Esophagus muscularis mucosa (tissue), 3 donors: Measurements from ENCODE around the gene PURA.

Experiments
- POLR2A ChIP-seq: fragments of 450-650 bp; IDR thresholded peaks from one replicate; pipeline ENCODE4 v1.6.1; 2017; ENCODE audit warnings: antibody characterized with exemption, moderate library complexity, mild to moderate bottlenecking, low read depth
- POLR2AphosphoS5 ChIP-seq, 2 donors: sonication (generic); formaldehyde crosslinking; IDR thresholded peaks; one replicate each; pipeline ENCODE4 v1.6.1; 2017; ENCODE audit warnings: antibody characterized with exemption in 2 of 2
- TF ChIP-seq, protein P1 (sequence below), 3 experiments: fragments of 200-600 bp in 2 of 3; fragments of 450-650 bp in 1 of 3; sonication (generic) in 2 of 3; IDR thresholded peaks; one replicate each; pipeline ENCODE4 v1.5.1; 2017 to 2019; ENCODE audit warnings: antibody characterized with exemption in 3 of 3, mild to moderate bottlenecking in 2 of 3, moderate library complexity in 1 of 3

DNA sequence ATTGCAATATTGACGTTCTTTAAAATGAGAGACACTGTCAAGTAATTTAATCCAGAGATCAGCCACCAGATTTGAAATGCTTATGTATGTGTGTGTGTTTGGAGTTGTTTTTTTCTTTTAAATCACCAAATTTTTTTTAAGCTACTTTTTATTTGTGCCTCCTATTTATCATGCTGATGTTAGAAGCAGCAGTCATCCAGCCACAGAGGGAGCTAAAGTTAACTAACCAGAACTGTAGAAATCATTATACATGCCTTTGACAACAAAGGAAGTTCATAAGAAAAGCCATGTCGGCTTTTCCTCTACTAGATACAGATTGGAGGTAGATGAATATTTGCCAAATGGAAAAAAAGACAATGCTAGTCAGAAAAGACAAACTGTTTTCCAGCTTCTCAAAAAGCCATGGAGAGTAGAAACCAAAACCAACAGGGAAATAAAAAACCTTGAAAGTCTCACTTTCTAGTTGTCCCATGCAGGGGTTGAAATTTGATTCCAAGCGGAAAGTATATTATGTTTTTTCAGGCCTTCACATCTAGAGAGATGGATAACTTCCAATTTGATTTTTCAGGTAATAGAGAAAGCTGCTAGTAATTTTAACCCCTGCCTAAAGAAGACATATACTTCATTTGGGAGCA is 4.5 kb downstream of the PURA start:
- no peak for TF ChIP-seq POLR2A
- TF ChIP-seq, protein P1, sequence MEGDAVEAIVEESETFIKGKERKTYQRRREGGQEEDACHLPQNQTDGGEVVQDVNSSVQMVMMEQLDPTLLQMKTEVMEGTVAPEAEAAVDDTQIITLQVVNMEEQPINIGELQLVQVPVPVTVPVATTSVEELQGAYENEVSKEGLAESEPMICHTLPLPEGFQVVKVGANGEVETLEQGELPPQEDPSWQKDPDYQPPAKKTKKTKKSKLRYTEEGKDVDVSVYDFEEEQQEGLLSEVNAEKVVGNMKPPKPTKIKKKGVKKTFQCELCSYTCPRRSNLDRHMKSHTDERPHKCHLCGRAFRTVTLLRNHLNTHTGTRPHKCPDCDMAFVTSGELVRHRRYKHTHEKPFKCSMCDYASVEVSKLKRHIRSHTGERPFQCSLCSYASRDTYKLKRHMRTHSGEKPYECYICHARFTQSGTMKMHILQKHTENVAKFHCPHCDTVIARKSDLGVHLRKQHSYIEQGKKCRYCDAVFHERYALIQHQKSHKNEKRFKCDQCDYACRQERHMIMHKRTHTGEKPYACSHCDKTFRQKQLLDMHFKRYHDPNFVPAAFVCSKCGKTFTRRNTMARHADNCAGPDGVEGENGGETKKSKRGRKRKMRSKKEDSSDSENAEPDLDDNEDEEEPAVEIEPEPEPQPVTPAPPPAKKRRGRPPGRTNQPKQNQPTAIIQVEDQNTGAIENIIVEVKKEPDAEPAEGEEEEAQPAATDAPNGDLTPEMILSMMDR (IDR thresholded peaks at IDR 0.05), result peak in 2 of 3 experiments; percentile 8 to 13
- no peak for TF ChIP-seq POLR2AphosphoS5 (IDR thresholded peaks at IDR 0.05)
